SH-SY5Y (cell line): Measurements from ENCODE around the gene PITPNC1.

Source experiments
- GATA2 ChIP-seq: IDR thresholded peaks from 2 replicates; pipeline ENCODE4 v1.6.1; 2011; ENCODE audit warnings: mild to moderate bottlenecking, low read depth, low read length
- GATA3 ChIP-seq: IDR thresholded peaks from 2 replicates; pipeline ENCODE4 v1.6.1; 2011; ENCODE audit warnings: low read depth, mild to moderate bottlenecking, low read length, moderate library complexity

Gene PITPNC1

DNA sequence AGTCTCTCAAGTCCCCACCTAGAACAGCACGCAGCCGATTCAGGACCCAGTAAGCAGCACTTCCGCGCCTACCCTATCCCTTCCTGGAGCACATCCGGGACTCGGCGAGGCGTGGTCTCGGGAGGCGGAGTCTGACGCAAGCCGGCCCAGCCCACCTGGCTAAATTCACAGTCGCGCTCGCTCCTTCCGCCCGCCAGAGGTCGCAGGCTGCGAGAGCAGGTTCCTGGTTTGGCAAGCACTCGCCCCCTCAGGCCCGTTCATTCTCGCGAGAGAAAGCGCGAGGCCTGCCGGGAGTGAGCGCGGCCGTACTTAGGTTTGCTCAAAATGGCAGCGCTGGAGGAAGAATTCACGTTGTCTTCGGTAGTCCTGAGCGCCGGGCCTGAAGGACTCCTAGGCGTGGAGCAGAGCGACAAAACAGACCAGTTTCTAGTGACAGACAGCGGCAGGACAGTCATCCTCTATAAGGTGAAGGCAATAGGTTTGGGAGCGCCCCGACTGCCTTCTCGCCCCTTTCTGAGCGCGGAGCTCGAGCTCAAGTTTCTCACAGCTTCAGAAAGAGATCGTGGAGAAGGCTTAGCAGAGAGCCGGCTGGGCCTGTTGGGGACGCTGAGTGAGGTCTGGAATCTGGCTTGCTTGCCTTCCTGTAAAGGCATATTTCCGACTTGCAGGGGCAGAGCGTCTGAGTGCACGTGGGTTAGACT is 340.7 kb downstream of the PITPNC1 start, which contains the start of gene NOL11:
TSS of gene NOL11 (plus strand) at position 313 of the 701 bp plus-strand sequence. CDS start at position 325, 12 bp downstream.
- no peak for TF ChIP-seq GATA3
- no peak for TF ChIP-seq GATA2

DNA sequence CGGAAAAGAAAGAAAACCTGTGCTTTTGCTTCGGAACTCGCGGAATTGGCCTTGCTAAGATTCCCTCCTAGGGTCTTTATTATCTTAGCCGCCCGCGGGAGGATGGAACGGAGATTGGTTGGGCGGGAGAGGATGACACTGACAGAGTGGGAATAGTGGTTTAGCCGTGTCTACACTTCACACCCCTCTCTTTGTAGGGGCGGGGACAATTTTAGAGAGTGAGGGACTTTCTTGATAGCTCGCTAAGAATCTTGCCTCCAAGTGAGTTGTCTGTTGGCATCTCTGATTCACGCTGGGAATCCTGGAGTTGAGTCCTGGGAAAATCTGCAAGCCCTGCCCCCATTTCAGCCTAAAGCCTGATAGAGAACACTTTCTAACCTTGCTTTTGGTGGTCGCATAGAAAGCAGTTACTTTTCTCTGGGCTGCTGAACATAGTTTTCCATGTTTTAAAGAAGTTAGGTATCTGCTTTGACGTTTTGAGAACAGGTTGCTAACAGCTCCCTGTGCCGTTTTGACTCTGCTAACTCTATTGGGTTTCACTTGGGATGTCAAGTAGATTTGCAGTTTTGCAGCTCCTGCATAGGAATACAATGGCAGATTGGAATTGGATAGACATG is 341.4 kb downstream of the PITPNC1 start:
- TF ChIP-seq GATA3 (no peak), GATA2 (no peak)

- no peak for TF ChIP-seq GATA2
- no peak for TF ChIP-seq GATA3
Measured at GRCh38 chr17:67725373-67725791, 348.3 kb downstream of the PITPNC1 start.

- TF ChIP-seq GATA2 (no peak), GATA3 (no peak)
Measured at GRCh38 chr17:67725807-67726206, 348.7 kb downstream of the PITPNC1 start.

- TF ChIP-seq GATA2 = no peak
- TF ChIP-seq GATA3 = no peak
Measured at GRCh38 chr17:67729903-67730302, 352.8 kb downstream of the PITPNC1 start.

DNA sequence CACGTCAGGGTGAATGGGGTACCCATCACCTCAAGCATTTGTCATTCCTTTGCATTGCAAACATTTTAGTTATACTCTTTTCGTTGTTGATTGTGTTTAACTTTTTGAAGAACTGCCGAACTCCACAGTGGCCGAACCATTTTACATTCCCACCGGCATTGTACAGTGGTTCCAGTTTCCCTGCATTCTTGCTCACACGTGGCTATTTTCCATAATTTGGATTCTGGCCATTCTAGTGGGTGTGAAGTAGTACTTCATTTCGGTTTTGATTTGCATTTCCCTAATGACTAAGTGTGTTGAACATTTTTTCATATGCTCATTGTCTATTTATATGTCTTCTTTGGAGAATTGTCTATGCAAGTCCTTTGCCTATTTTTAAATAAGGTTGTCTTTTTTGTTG is 353.6 kb downstream of the PITPNC1 start:
- TF ChIP-seq GATA3 = no peak
- no peak for TF ChIP-seq GATA2

GRCh38 chr17:67733449-67733848 is 356.4 kb downstream of the PITPNC1 start:
- TF ChIP-seq GATA3 (no peak), GATA2 (no peak)

GRCh38 chr17:67737145-67737544 is 360.1 kb downstream of the PITPNC1 start:
- TF ChIP-seq GATA3 (no peak), GATA2 (no peak)

GRCh38 chr17:67742025-67742424 is 364.9 kb downstream of the PITPNC1 start:
- TF ChIP-seq GATA2 (no peak), GATA3 (no peak)
